Upper lobe of right lung (tissue), 1 donor: ENCODE data around the gene SEPTIN11. TPM values are rescaled to one million over a fixed set of nuclear protein-coding genes. Genes with fewer than 3 reads are reported as not detected.

Experiments used
- ATAC-seq: fragments of 200-7000 bp; cut with Tn5 transposase; one replicate; pipeline ENCODE4 v1.9.1; 2020; ENCODE audit warnings: mild to moderate bottlenecking, moderate library complexity
- DNase-seq: peaks from one replicate; pipeline ENCODE4 v3.0.0-alpha.2; 2020
- H3K27ac ChIP-seq: fragments of 200-600 bp; one replicate; pipeline ENCODE4 v1.8.0; 2022
- H3K27me3 ChIP-seq: fragments of 200-600 bp; one replicate; pipeline ENCODE4 v1.8.0; 2022; ENCODE audit warnings: mild to moderate bottlenecking
- H3K36me3 ChIP-seq: fragments of 200-600 bp; one replicate; pipeline ENCODE4 v1.8.0; 2022
- H3K4me1 ChIP-seq: fragments of 200-600 bp; one replicate; pipeline ENCODE4 v1.8.0; 2022
- H3K4me3 ChIP-seq: fragments of 200-600 bp; one replicate; pipeline ENCODE4 v1.8.0; 2022; ENCODE audit warnings: mild to moderate bottlenecking
- H3K9me3 ChIP-seq: fragments of 200-600 bp; one replicate; pipeline ENCODE4 v1.8.0; 2022
- CTCF ChIP-seq: fragments of 200-600 bp; IDR thresholded peaks from one replicate; pipeline ENCODE4 v1.8.0; 2022; ENCODE audit warnings: antibody characterized with exemption
- intact Hi-C: fragments of 100-400 bp; cut with DNase I; formaldehyde crosslinking; loops from one replicate; pipeline ENCODE4 v1.11.0; 2022
- total RNA-seq: library from RNA; stranded (reverse); fragmentation: NEBNext Ultra II Directional; extraction: Animal tissue kit (Norgen Biotek cat#: 25700); gene quantifications from one replicate; pipeline ENCODE4 v1.2.1, GENCODE V29; 2021
- donor health status: DM: no; HTN: yes; CAD: no; lungs with severe emphysema.

SEPTIN11 gene
- total RNA-seq, 1 donor from 2014 or later, result 112 TPM

GRCh38 chr4:76931576-76932276, 17.8 kb upstream of the SEPTIN11 start:
- TF ChIP-seq CTCF, result no peak

GRCh38 chr4:76939184-76939583, 10.4 kb upstream of the SEPTIN11 start:
- H3K36me3 ChIP-seq, result no peaks in the 10 kb centered on the region
- H3K4me3 ChIP-seq, result no peak overlapping the region
- H3K27me3 ChIP-seq, result no peaks in the 10 kb centered on the region
- H3K27ac ChIP-seq, result no peak overlapping the region
- intact Hi-C loops, result no loop called here
- ATAC-seq, result no peak
- DNase-seq, result no peak
- no peaks in the 10 kb centered on the region for H3K4me1 ChIP-seq
- H3K9me3 ChIP-seq, result no peaks in the 10 kb centered on the region
- TF ChIP-seq CTCF, result no peak

More at GRCh38 chr4:76931576-76932276, 17.8 kb upstream of the SEPTIN11 start:
- ATAC-seq (no peak), DNase-seq (no peak)
- no peaks in the 10 kb centered on the region for H3K36me3 ChIP-seq
- no peaks in the 10 kb centered on the region for H3K9me3 ChIP-seq
- no peak overlapping the region for H3K4me3 ChIP-seq
- H3K27ac ChIP-seq, result no peak overlapping the region
- H3K27me3 ChIP-seq, result no peaks in the 10 kb centered on the region
- intact Hi-C loops, result no loop called here
- H3K4me1 ChIP-seq, result no peaks in the 10 kb centered on the region

GRCh38 chr4:76943129-76943620, 6.4 kb upstream of the SEPTIN11 start:
- Histone ChIP-seq H3K4me1 (no peaks in the 10 kb centered on the region), H3K27ac (no peak overlapping the region), H3K4me3 (no peak overlapping the region), H3K9me3 (no peaks in the 10 kb centered on the region), H3K36me3 (no peaks in the 10 kb centered on the region), H3K27me3 (no peaks in the 10 kb centered on the region)
- no peak for ATAC-seq
- intact Hi-C loops, result no loop called here
- TF ChIP-seq CTCF, result no peak
- no peak for DNase-seq

- H3K27me3 ChIP-seq, result no peaks in the 10 kb centered on the region
- no peak for TF ChIP-seq CTCF
- ATAC-seq (no peak), DNase-seq (no peak)
- no peaks in the 10 kb centered on the region for H3K36me3 ChIP-seq
- no peaks in the 10 kb centered on the region for H3K4me1 ChIP-seq
- H3K9me3 ChIP-seq, result no peaks in the 10 kb centered on the region
- no peak overlapping the region for H3K27ac ChIP-seq
- intact Hi-C loops, result no loop called here
- H3K4me3 ChIP-seq, result no peak overlapping the region
Observed at GRCh38 chr4:76943790-76944189, 5.8 kb upstream of the SEPTIN11 start.

- intact Hi-C loops, result no loop called here
- no peak overlapping the region for H3K4me3 ChIP-seq
Observed at GRCh38 chr4:76947369-76947768, 2.2 kb upstream of the SEPTIN11 start.

More at GRCh38 chr4:76947369-76947768, 2.2 kb upstream of the SEPTIN11 start:
- Histone ChIP-seq H3K27me3 (no peaks in the 10 kb centered on the region), H3K4me1 (peaks cover 8% of the 10 kb centered on the region), H3K27ac (no peak overlapping the region), H3K36me3 (no peaks in the 10 kb centered on the region), H3K9me3 (no peaks in the 10 kb centered on the region)
- DNase-seq (no peak), ATAC-seq (no peak)
- no peak for TF ChIP-seq CTCF
